ENCODE data around the gene TBXA2R. TPM values are rescaled to one million over a fixed set of nuclear protein-coding genes. Genes with fewer than 3 reads are reported as not detected.
A peak's percentile ranks its signal among the peaks of the same experiment; 100 is the strongest.

The TBXA2R gene
- total RNA-seq, 2 experiments from 2014 or later, result 0.26 to 0.54 TPM

- no peaks in the 10 kb centered on the region for H3K9me3 Mint-ChIP-seq (ENCODE audit: low read depth)
- peaks cover 20% of the 10 kb centered on the region for H3K4me1 Mint-ChIP-seq
- no peak for DNase-seq
Observed at GRCh38 chr19:3549816-3550215, 56.9 kb downstream of the TBXA2R start.

GRCh38 chr19:3548606-3549005 is 58.1 kb downstream of the TBXA2R start:
- peaks cover 12% of the 10 kb centered on the region for H3K4me1 Mint-ChIP-seq
- H3K9me3 Mint-ChIP-seq (ENCODE audit: low read depth), result no peaks in the 10 kb centered on the region
- ATAC-seq (no peak), DNase-seq (no peak)
- no peaks in the 10 kb centered on the region for H3K27me3 Mint-ChIP-seq
- no peak overlapping the region for H3K27ac Mint-ChIP-seq
- no peaks in the 10 kb centered on the region for H3K36me3 Mint-ChIP-seq
- CTCF ChIA-PET, result interaction anchor here (1.2 to 5.4 kb wide), 3 partner anchors 9 to 48 kb away, joined by 3 to 77 read pairs (median 3); partner anchors contain the start of genes DOHH and MFSD12
- no peak overlapping the region for H3K4me3 Mint-ChIP-seq

More at GRCh38 chr19:3549816-3550215, 56.9 kb downstream of the TBXA2R start:
- no peaks in the 10 kb centered on the region for H3K36me3 Mint-ChIP-seq
- H3K27me3 Mint-ChIP-seq, result no peaks in the 10 kb centered on the region
- H3K4me3 Mint-ChIP-seq, result no peak overlapping the region
- no peak for ATAC-seq
- peak overlapping the region; percentile 2 for H3K27ac Mint-ChIP-seq
- CTCF ChIA-PET, result no interaction called here

- CTCF ChIA-PET, result interaction anchor here (1.2 to 5.4 kb wide), 4 partner anchors 9 to 47 kb away, joined by 3 to 77 read pairs (median 4); partner anchors contain the start of genes DOHH and MFSD12
- Mint-ChIP-seq H3K27ac (no peak overlapping the region), H3K27me3 (no peaks in the 10 kb centered on the region), H3K4me3 (no peak overlapping the region), H3K36me3 (no peaks in the 10 kb centered on the region), H3K9me3 (ENCODE audit: low read depth) (no peaks in the 10 kb centered on the region), H3K4me1 (peaks cover 8% of the 10 kb centered on the region)
- DNase-seq (no peak), ATAC-seq (no peak)
Observed at GRCh38 chr19:3547767-3548282, 58.9 kb downstream of the TBXA2R start.

- no peak overlapping the region for H3K27ac Mint-ChIP-seq
- H3K36me3 Mint-ChIP-seq, result no peaks in the 10 kb centered on the region
- DNase-seq (peak; percentile 56), ATAC-seq (no peak)
- no peaks in the 10 kb centered on the region for H3K9me3 Mint-ChIP-seq (ENCODE audit: low read depth)
- H3K27me3 Mint-ChIP-seq, result no peaks in the 10 kb centered on the region
- CTCF ChIA-PET, result interaction anchor here (1.2 to 5.4 kb wide), 5 partner anchors 10 to 140 kb away, joined by 3 to 77 read pairs (median 3); partner anchors contain the start of genes DOHH and MFSD12
- no peak overlapping the region for H3K4me3 Mint-ChIP-seq
- peaks cover 8% of the 10 kb centered on the region for H3K4me1 Mint-ChIP-seq
Observed at GRCh38 chr19:3547301-3547731, 59.4 kb downstream of the TBXA2R start.

GRCh38 chr19:3546119-3546518 is 60.6 kb downstream of the TBXA2R start:
- Mint-ChIP-seq H3K9me3 (ENCODE audit: low read depth) (no peaks in the 10 kb centered on the region), H3K36me3 (no peaks in the 10 kb centered on the region), H3K27me3 (no peaks in the 10 kb centered on the region), H3K4me3 (no peak overlapping the region), H3K4me1 (peaks cover 6% of the 10 kb centered on the region), H3K27ac (no peak overlapping the region)
- ATAC-seq (no peak), DNase-seq (no peak)
- CTCF ChIA-PET, result interaction anchor here (0.9 to 5.4 kb wide), 10 partner anchors 10 to 241 kb away, joined by 3 to 77 read pairs (median 6); partner anchors contain the start of genes GIPC3 and MFSD12

- Mint-ChIP-seq H3K4me3 (no peak overlapping the region), H3K9me3 (ENCODE audit: low read depth) (no peaks in the 10 kb centered on the region), H3K4me1 (peaks cover 5% of the 10 kb centered on the region), H3K36me3 (no peaks in the 10 kb centered on the region), H3K27me3 (no peaks in the 10 kb centered on the region), H3K27ac (no peak overlapping the region)
- no peak for ATAC-seq
- no peak for DNase-seq
- CTCF ChIA-PET, result interaction anchor here (0.7 to 5.4 kb wide), 12 partner anchors 9 to 146 kb away, joined by 3 to 77 read pairs (median 5); partner anchors contain the start of genes FZR1, GIPC3 and MFSD12
Observed at GRCh38 chr19:3545669-3546034, 61.0 kb downstream of the TBXA2R start.

GRCh38 chr19:3544742-3545668 is 61.7 kb downstream of the TBXA2R start:
- Mint-ChIP-seq H3K36me3 (peaks cover 1% of the 10 kb centered on the region), H3K27me3 (no peaks in the 10 kb centered on the region), H3K4me3 (no peak overlapping the region), H3K4me1 (peaks cover 5% of the 10 kb centered on the region), H3K9me3 (ENCODE audit: low read depth) (no peaks in the 10 kb centered on the region), H3K27ac (peak overlapping the region; percentile 46)
- CTCF ChIA-PET, result interaction anchor here (0.5 to 5.4 kb wide), 22 partner anchors 9 to 343 kb away, joined by 3 to 77 read pairs (median 4); partner anchors contain the start of genes DOHH, FZR1, GIPC3 and MFSD12
- DNase-seq (peak; percentile 84), ATAC-seq (peak; percentile 61)

Other genes starting within 250 kb of the TBXA2R start
- 10 to 100 TPM; 14.0 to 15.1 TPM for gene NFIC, start 240.3 kb downstream of the TBXA2R start, total RNA-seq
- 1 to 10 TPM; 1.1 to 2.3 TPM for gene SMIM24, start 126.3 kb downstream of the TBXA2R start, total RNA-seq
- not detected for gene SMIM44, start 123.4 kb downstream of the TBXA2R start, total RNA-seq
- 10 to 100 TPM; 13.3 to 17.0 TPM for gene DOHH, start 106.2 kb downstream of the TBXA2R start, total RNA-seq
- 10 to 100 TPM; 61.4 to 79.1 TPM for gene FZR1, start 100.6 kb downstream of the TBXA2R start, total RNA-seq
- 1 to 10 TPM; 5.7 to 7.2 TPM for gene TEKTIP1, start 67.7 kb downstream of the TBXA2R start, total RNA-seq
- 10 to 100 TPM; 54.8 to 71.4 TPM for gene MFSD12, start 49.3 kb downstream of the TBXA2R start, total RNA-seq
- gene HMG20B, start 33.9 kb downstream of the TBXA2R start, total RNA-seq, result 10 to 100 TPM; 50.7 to 51.7 TPM
- gene GIPC3, start 21.4 kb downstream of the TBXA2R start, total RNA-seq, result under 1 TPM; 0.15 to 0.23 TPM
- 10 to 100 TPM; 33.4 to 33.7 TPM for gene CACTIN, start 19.9 kb upstream of the TBXA2R start, total RNA-seq
- gene PIP5K1C, start 93.6 kb upstream of the TBXA2R start, total RNA-seq, result 10 to 100 TPM; 23.9 to 37.7 TPM
- 1 to 10 TPM; 1.0 to 1.3 TPM for gene TJP3, start 101.5 kb upstream of the TBXA2R start, total RNA-seq
- 10 to 100 TPM; 50.3 to 65.5 TPM for gene APBA3, start 154.8 kb upstream of the TBXA2R start, total RNA-seq
- 10 to 100 TPM; 74.0 to 89.8 TPM for gene MRPL54, start 155.8 kb upstream of the TBXA2R start, total RNA-seq
- gene RAX2, start 165.4 kb upstream of the TBXA2R start, total RNA-seq, result not detected
- gene MATK, start 179.5 kb upstream of the TBXA2R start, total RNA-seq, result 10 to 100 TPM; 26.8 to 30.8 TPM

All from activated CD8-positive, alpha-beta memory T cell treated with anti-CD3 and anti-CD28 coated beads, Interleukin-2, amount 10 ng/mL, durations not matched to agents 7 days and 5 days (primary cell).